GM12801 (cell line): ENCODE results near the gene CCDC57.

Experiments
- CTCF ChIP-seq: IDR thresholded peaks from one replicate; pipeline ENCODE4 v1.5.1; 2011; ENCODE audit warnings: control low read depth; ENCODE audit not compliant: insufficient read length; ENCODE audit errors: extremely low read depth

Gene CCDC57

DNA sequence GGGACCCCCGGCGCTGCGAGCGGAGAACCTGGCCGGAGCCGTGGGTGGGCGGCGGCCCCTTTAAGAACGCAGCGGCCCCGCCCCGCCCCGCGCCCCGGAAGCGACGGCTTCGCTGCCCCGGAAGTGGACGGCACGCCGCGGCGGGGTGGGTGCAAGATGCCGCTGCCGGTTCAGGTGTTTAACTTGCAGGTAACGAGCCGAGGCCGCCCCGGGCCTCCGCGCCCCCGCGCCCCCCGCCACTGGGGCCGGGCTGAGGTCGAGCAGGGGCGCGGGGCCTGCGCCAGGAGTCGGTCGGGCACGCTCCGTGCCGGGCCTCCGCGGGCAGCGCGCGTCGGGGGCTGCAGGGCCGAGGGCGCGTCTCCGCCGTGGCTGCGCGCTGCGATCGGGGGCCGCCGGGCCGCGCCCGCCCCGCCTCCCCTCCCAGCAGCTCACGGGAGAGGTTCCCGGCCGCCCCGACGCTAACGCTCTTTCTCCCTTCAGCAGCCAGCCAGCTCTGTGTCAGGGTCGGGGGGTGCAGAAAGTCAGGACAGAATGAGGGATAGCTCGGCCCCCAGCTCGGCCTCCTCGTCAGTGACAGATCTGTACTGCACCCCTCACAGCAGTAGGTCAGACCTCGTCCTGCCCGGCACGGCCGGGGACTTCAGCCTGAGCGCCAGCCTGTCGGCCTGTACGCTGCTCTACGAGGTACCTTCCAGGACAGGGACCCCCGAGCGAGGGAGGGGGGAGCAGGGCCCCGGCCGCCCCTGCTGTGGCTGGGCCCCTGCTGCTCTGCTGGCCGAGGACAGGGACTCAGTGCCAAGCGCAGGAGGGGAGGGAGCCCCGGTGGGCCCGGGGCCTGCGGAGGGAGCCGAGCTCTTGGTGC, 160.6 kb downstream of the CCDC57 start, which contains the start of the genes GPS1 and RFNG:
GPS1 (plus strand) TSS at position 123 of the 862 bp plus-strand sequence; CDS start at position 157, 34 bp downstream.
RFNG (minus strand) TSS at position 36 of the 862 bp plus-strand sequence. CDS start 45 bp downstream, outside the sequence.
- no peak for TF ChIP-seq CTCF
